Effector memory CD4-positive, alpha-beta T cell (primary cell): Measurements from ENCODE around the gene FAM180B.
"Not testable (repeated sequence)": the region's sequence is repeated elsewhere in the genome, so short reads cannot be mapped to it uniquely, and the experiment has no call there.

Source experiments
- DNase-seq, 3 donors: peaks; one replicate each; pipeline ENCODE4 v3.0.0-alpha.2; 2020
- H3K27ac ChIP-seq: 2 replicates; pipeline ENCODE4 v1.7.0; 2013; ENCODE audit warnings: mild to moderate bottlenecking, low read length, moderate library complexity; ENCODE audit not compliant: insufficient read depth, poor library complexity, severe bottlenecking
- H3K27me3 ChIP-seq: replicated peaks from 2 replicates; pipeline ENCODE4 v1.7.0; 2013; ENCODE audit warnings: mild to moderate bottlenecking, low read length; ENCODE audit not compliant: insufficient read depth, control insufficient read depth, poor library complexity, severe bottlenecking
- H3K36me3 ChIP-seq: 2 replicates; pipeline ENCODE4 v1.7.0; 2013; ENCODE audit warnings: mild to moderate bottlenecking, low read length, moderate library complexity; ENCODE audit not compliant: control insufficient read depth, insufficient read depth
- H3K4me1 ChIP-seq: 2 replicates; pipeline ENCODE4 v1.7.0; 2013; ENCODE audit warnings: low read length, mild to moderate bottlenecking; ENCODE audit not compliant: control insufficient read depth, insufficient read depth, poor library complexity, severe bottlenecking
- H3K4me3 ChIP-seq: 2 replicates; pipeline ENCODE4 v1.7.0; 2013; ENCODE audit warnings: low read length, low read depth, mild to moderate bottlenecking; ENCODE audit not compliant: insufficient read depth, poor library complexity, severe bottlenecking
- H3K9me3 ChIP-seq: 2 replicates; pipeline ENCODE4 v1.7.0; 2013; ENCODE audit warnings: mild to moderate bottlenecking, low read length, moderate library complexity; ENCODE audit not compliant: control insufficient read depth
- total RNA-seq, 3 donors: gene quantifications; one replicate each; lab custom pipeline; 2026; lab: John Stamatoyannopoulos, UW

Gene FAM180B, protein sequence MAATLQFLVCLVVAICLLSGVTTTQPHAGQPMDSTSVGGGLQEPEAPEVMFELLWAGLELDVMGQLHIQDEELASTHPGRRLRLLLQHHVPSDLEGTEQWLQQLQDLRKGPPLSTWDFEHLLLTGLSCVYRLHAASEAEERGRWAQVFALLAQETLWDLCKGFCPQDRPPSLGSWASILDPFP
- total RNA-seq, result 0.17 to 0.58 (median 0.17) reads per million in 3 donors

DNA sequence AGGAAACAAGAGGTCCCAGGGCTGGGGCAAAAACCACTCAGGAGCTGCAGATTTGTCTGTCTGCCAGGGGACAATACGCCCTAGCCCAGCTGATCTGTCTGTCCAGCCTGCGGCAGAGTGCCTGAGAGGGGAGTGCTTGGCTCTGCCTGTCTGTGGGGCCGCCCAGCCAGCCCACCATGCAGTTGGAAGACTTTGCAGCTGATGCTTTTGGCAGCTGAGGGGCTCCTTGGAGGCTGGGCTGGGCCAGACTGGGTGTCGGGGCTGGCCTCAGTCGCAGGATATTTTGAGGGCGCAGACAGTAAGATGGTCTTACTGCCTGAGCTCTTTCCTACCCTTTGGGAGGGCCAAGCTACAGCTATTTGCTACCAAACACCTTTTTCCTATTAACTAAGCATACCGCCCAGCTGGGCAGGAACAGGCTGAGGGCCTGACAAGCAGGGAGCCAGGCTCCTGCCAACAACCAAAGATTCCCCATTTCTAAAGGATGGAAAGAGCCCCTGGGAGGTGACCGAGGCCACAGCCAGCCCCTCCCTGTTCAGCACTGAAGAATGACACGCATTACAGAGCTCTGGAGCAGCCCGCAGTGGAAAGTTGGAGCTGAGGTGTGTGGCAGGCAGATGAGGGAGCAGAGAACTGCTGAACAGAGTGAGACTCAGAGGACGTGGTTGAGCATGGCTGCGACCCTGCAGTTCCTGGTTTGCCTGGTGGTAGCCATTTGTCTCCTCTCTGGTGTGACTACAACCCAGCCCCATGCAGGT lies at the start of gene FAM180B:
FAM180B (plus strand) TSS at position 581 of the 758 bp plus-strand sequence; CDS start at position 672, 91 bp downstream.
- Histone ChIP-seq H3K36me3 (peaks cover 32% of the 10 kb centered on the region), H3K27me3 (no peaks in the 10 kb centered on the region), H3K4me1 (no peaks in the 10 kb centered on the region), H3K27ac (no peak within 1 kb of the TSS), H3K4me3 (no peak within 1 kb of the TSS), H3K9me3 (no peaks in the 10 kb centered on the region)
- no peak for DNase-seq

- no peak for DNase-seq
- Histone ChIP-seq H3K27me3 (no peaks in the 10 kb centered on the region), H3K4me3 (no peak overlapping the region), H3K4me1 (peaks cover 12% of the 10 kb centered on the region), H3K36me3 (peaks cover 4% of the 10 kb centered on the region), H3K27ac (no peak overlapping the region), H3K9me3 (no peaks in the 10 kb centered on the region)
These were observed 49.6 kb upstream of the FAM180B start for GRCh38 chr11:47536915-47537314.

GRCh38 chr11:47538741-47539565 lies 47.5 kb upstream of the FAM180B start:
- H3K27me3 ChIP-seq, result no peaks in the 10 kb centered on the region
- no peak for DNase-seq
- H3K27ac ChIP-seq, result no peak overlapping the region
- no peaks in the 10 kb centered on the region for H3K9me3 ChIP-seq
- peaks cover 11% of the 10 kb centered on the region for H3K4me1 ChIP-seq
- peaks cover 4% of the 10 kb centered on the region for H3K36me3 ChIP-seq
- H3K4me3 ChIP-seq, result no peak overlapping the region

DNA sequence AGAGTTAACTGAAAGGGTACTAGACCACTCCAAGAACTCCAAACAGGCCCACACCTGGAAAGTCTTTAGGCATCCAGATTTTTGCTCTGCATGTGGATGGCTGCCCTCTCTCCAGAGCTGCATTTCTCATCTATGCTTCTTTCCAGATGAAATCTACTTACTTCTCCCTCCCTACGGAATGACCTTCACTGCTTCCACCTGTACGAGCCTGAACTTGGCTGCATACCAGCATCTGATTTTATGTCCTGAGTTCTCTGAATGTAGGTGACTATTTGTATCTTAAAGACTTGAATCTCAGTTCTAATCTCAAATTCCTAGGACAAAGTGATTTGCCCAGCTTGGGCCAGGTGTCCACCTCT lies 46.8 kb upstream of the FAM180B start:
- Histone ChIP-seq H3K36me3 (peaks cover 4% of the 10 kb centered on the region), H3K4me3 (no peak overlapping the region), H3K4me1 (peaks cover 11% of the 10 kb centered on the region), H3K9me3 (no peaks in the 10 kb centered on the region), H3K27me3 (no peaks in the 10 kb centered on the region), H3K27ac (no peak overlapping the region)
- no peak for DNase-seq

GRCh38 chr11:47541070-47541469 lies 45.4 kb upstream of the FAM180B start:
- Histone ChIP-seq H3K27ac (no peak overlapping the region), H3K36me3 (no peaks in the 10 kb centered on the region), H3K4me1 (peaks cover 11% of the 10 kb centered on the region), H3K4me3 (no peak overlapping the region), H3K9me3 (no peaks in the 10 kb centered on the region), H3K27me3 (no peaks in the 10 kb centered on the region)
- DNase-seq, result no peak

DNA sequence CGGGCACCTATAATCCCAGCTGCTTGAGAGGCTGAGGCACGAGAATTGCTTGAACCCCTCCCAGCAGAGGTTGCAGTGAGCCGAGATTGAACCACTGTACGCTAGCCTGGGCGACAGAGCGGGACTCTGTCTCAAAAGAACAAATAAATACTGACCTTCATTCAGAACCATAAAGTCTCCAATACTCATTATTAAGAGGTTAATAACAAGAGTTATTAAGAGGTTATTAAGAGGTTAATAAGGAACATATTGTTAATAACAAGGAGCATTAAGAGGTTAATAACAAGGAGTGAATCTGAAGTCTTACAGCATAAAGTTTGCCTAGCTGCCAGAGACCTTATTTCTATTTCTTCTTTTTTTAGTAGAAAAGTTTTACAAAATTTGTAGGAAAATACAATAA lies 41.2 kb upstream of the FAM180B start:
- DNase-seq, result no peak
- peaks cover 8% of the 10 kb centered on the region for H3K4me1 ChIP-seq
- no peak overlapping the region for H3K27ac ChIP-seq
- H3K9me3 ChIP-seq, result no peaks in the 10 kb centered on the region
- no peaks in the 10 kb centered on the region for H3K36me3 ChIP-seq
- H3K27me3 ChIP-seq, result no peaks in the 10 kb centered on the region
- H3K4me3 ChIP-seq, result no peak overlapping the region

GRCh38 chr11:47546274-47546673 lies 40.2 kb upstream of the FAM180B start:
- H3K4me1 ChIP-seq, result peaks cover 11% of the 10 kb centered on the region
- DNase-seq, H3K27me3 ChIP-seq, H3K27ac ChIP-seq, H3K9me3 ChIP-seq, H3K36me3 ChIP-seq, H3K4me3 ChIP-seq: not testable (repeated sequence)

DNA sequence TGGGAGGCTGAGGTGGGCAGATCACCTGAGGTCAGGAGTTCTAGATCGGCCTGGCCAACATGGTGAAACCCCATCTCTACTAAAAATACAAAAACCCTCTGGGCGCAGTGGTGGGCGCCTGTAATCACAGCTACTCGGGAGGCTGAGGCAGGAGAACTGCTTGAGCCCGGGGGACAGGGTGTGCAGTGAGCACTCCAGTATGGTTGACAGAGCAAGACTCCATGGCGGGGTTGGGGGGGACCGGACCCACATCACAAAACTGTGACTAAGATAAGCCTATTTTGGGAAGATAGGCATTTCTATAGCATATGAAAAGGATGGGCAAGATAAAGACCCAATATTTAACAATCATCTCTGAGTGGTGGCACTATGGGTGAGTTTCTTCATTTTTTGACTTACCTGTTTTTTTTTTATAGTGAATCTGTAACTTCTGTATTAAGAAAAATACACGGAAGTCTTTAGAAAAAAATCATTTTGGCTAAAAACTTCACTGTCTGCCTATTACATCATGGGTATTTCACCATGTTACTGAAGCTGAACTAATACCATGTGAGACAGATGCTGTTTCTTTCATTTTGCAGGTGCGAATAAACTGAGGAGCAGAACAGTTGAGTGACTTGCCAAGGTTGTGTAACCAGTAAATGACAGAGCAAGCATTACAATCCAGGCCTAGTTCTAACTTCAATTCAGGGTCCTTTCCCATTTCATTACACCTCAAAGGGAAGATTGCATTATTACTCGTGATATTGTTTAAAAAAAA lies 36.0 kb upstream of the FAM180B start:
- Histone ChIP-seq H3K9me3 (no peaks in the 10 kb centered on the region), H3K4me3 (no peak overlapping the region), H3K27ac (peak overlapping the region; percentile 83), H3K4me1 (peaks cover 14% of the 10 kb centered on the region), H3K27me3 (no peaks in the 10 kb centered on the region), H3K36me3 (no peaks in the 10 kb centered on the region)
- no peak for DNase-seq

GRCh38 chr11:47551086-47551485 lies 35.4 kb upstream of the FAM180B start:
- Histone ChIP-seq H3K4me3 (peak overlapping the region; percentile 64), H3K9me3 (no peaks in the 10 kb centered on the region), H3K4me1 (peaks cover 14% of the 10 kb centered on the region), H3K36me3 (no peaks in the 10 kb centered on the region), H3K27ac (peak overlapping the region; percentile 83), H3K27me3 (no peaks in the 10 kb centered on the region)
- DNase-seq, result no peak
